ENCODE results near the gene MAP1S.

GRCh38 chr19:17695198-17695597 lies 24.1 kb upstream of the MAP1S start:
- TF ChIP-seq CTCF (IDR thresholded peaks at IDR 0.05; ENCODE audit: low read length) (no peak), EZH2phosphoT487 (IDR thresholded peaks at IDR 0.05; ENCODE audit: low read length) (no peak), EZH2 (optimal IDR thresholded peaks at IDR 0.05; ENCODE audit: low read depth, low read length) (no peak)
